Measurements from ENCODE around the gene LRRC18. TPM values are rescaled to one million over a fixed set of nuclear protein-coding genes. Genes with fewer than 3 reads are reported as not detected.

The LRRC18 gene
- total and polyA plus RNA-seq, 2 of the 13 experiments (the other 11 are each of a cell fraction or from before 2014, with no cell fraction given) = not detected

DNA sequence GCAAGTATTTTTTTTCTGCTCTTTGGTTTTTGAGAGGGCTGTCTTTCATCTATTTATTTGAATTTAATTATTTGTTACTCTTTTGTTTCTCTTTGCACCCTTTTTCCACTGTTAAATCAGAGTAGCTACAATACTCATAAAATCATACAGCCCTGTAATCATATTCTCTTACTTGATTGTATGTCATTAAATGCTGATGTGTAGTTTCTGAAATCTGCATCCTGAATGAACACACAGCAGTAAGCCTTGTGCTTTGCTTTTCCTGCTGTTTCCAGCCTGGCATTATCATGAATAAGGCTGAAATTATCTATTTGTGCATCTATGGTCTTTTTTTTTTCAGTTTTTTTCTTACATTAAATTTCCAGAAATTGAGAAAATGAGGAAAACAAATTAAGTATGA, 4.1 kb downstream of the LRRC18 start (continued):
- TF ChIP-seq, protein P1, sequence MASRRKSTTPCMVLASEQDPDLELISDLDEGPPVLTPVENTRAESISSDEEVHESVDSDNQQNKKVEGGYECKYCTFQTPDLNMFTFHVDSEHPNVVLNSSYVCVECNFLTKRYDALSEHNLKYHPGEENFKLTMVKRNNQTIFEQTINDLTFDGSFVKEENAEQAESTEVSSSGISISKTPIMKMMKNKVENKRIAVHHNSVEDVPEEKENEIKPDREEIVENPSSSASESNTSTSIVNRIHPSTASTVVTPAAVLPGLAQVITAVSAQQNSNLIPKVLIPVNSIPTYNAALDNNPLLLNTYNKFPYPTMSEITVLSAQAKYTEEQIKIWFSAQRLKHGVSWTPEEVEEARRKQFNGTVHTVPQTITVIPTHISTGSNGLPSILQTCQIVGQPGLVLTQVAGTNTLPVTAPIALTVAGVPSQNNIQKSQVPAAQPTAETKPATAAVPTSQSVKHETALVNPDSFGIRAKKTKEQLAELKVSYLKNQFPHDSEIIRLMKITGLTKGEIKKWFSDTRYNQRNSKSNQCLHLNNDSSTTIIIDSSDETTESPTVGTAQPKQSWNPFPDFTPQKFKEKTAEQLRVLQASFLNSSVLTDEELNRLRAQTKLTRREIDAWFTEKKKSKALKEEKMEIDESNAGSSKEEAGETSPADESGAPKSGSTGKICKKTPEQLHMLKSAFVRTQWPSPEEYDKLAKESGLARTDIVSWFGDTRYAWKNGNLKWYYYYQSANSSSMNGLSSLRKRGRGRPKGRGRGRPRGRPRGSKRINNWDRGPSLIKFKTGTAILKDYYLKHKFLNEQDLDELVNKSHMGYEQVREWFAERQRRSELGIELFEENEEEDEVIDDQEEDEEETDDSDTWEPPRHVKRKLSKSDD (CRISPR knock-in tag; IDR thresholded peaks at IDR 0.05; ENCODE audit: low read depth) = no peak

DNA sequence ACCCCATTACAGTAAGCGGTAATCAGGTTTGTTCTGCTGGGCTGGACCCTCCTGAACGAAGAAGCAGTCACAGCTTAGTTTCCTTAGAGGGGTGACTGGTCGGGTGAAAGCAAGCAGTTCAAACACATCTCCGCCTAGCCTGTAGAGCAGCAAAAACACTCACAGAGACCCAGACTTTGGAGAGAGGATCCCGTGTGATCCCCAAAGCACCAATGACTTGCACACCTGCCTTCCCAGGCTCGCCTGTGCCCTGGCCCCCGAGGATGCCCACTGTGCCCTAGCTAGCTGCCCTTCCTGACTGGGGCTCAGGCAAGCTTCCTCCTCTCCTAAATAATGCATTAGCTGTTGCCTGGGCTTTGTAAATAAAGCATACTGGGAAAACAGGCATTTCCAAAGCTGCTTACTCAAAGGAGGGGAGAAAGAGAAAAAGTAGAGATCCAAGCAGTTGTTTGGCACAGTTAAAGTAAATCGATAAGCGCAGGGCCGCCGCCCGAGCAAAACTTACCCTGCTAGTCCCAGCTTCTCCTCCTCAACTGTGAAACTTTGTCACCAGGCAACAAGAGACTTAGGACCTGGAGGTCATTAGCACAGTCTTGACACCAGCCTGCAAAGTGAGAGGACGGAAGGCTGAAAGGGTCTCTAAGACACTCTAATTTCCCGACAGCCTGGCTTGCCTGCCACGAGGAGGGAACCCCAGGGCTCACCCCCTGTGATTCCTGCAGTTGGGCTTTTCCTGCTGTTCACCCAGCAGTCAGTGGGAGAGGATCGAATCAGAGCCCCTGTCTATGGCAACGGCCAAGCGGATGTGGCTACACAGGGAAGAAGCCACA, 4.8 kb downstream of the LRRC18 start:
- ChIA-PET CTCF (ENCODE audit: low intra/inter-chr PET ratio, low total read pairs) (no interaction called here), POLR2A (no interaction called here)
- H3K27me3 ChIP-seq (ENCODE audit: control insufficient read depth in 1 of 2, insufficient read depth in 2 of 2, low read length in 2 of 2) = peaks cover 3 to 15% of the 10 kb centered on the region in 2 experiments; a peak in 3 of 5 replicates

More for the DNA sequence above, 4.8 kb downstream of the LRRC18 start:
- 16% methylated on average over 16 of the region's 18 CpGs for WGBS (ENCODE audit: low lambda C conversion rate)
- DNase-seq (ENCODE audit: low spot score) = no peak
- no peak overlapping the region for H3K27ac ChIP-seq (ENCODE audit: extremely low read length, insufficient read depth, low read length)
- no peak for FAIRE-seq
- no peak for ATAC-seq
- no TSS peak for BruUV-seq (replicated peaks)
- no peak for TF ChIP-seq HNRNPH1 (optimal IDR thresholded peaks at IDR 0.05; ENCODE audit: low read depth, low read length)
- H3K79me2 ChIP-seq (ENCODE audit: insufficient read depth, low read length) = no peaks in the 10 kb centered on the region
- no peak overlapping the region for H3K4me3 ChIP-seq (replicated peaks in 1 of 3; ENCODE audit: insufficient read depth in 1 of 3, low read depth in 2 of 3, low read length in 3 of 3)
- in situ Hi-C loops (cut with HindIII; ENCODE audit: extremely low pct_ligation_motif_present, low pct_unique_long_range_greater_than_20kb) (no loop called here), intact Hi-C loops (cut with micrococcal nuclease; ENCODE audit: unreplicated experiment) (no loop called here)
- H3K4me1 ChIP-seq (ENCODE audit: insufficient read depth, low read length) = no peaks in the 10 kb centered on the region
- no peaks in the 10 kb centered on the region for H4K20me1 ChIP-seq (ENCODE audit: insufficient read depth, low read length)
- no peaks in the 10 kb centered on the region for H3K9me3 ChIP-seq (ENCODE audit: low read length)
- no peak overlapping the region for H3K9ac ChIP-seq (ENCODE audit: insufficient read depth, low read depth, low read length)
- H2AFZ ChIP-seq (ENCODE audit: low read length) = no peak overlapping the region
- no peaks in the 10 kb centered on the region for H3K36me3 ChIP-seq (replicated peaks in 1 of 2; ENCODE audit: control insufficient read depth in 1 of 2, insufficient read depth in 2 of 2, low read length in 2 of 2)
- H3K4me2 ChIP-seq (ENCODE audit: low read depth, low read length) = no peak overlapping the region
